NB4 (cell line): Measurements from ENCODE around the gene MYO1E.

Experiments
- CTCF ChIP-seq: IDR thresholded peaks from one replicate; pipeline ENCODE4 v1.5.1; 2012; ENCODE audit warnings: low read depth, low read length
- MAX ChIP-seq: IDR thresholded peaks from 2 replicates; pipeline ENCODE4 v1.6.1; 2011; ENCODE audit warnings: low read depth, low read length
- POLR2A ChIP-seq: IDR thresholded peaks from 2 replicates; pipeline ENCODE4 v1.6.1; 2011; ENCODE audit warnings: mild to moderate bottlenecking; ENCODE audit not compliant: insufficient read length; ENCODE audit errors: extremely low read depth

GRCh38 chr15:59210186-59210585, 162.5 kb downstream of the MYO1E start:
- no peak for TF ChIP-seq CTCF
- no peak for TF ChIP-seq POLR2A
- TF ChIP-seq MAX, result no peak
